ENCODE data around the gene MSH2. TPM values are rescaled to one million over a fixed set of nuclear protein-coding genes. Genes with fewer than 3 reads are reported as not detected.
"Not testable (repeated sequence)": the region's sequence is repeated elsewhere in the genome, so short reads cannot be mapped to it uniquely, and the experiment has no call there.

Gene MSH2
- total RNA-seq, 1 donor from 2014 or later, result 63.3 TPM

GRCh38 chr2:47360283-47360682 is 42.7 kb upstream of the MSH2 start:
- Mint-ChIP-seq H3K27ac (peak overlapping the region; percentile 19), H3K9me3 (ENCODE audit: low read depth) (no peaks in the 10 kb centered on the region), H3K4me3 (ENCODE audit: low read depth) (no peak overlapping the region)

DNA sequence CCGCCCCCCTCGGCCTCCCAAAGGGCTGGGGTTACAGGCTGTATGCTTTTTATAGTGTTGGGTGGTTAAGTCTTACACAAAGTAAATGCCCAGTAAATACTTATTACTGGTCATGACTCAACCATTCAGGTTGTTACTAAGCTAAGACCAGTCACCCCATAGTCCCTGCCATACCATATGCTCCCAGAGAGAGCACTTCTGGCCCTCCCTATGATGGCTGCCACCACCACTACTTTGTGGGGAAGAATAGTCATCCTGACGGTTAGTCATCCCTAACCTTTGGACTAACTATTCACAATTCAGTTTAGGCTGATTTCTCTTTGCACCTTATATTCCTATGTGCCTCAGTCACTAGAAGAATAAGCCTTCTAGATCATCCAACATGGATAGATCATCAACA is 42.0 kb upstream of the MSH2 start:
- H3K4me1 Mint-ChIP-seq (ENCODE audit: low read depth), result peaks cover 3% of the 10 kb centered on the region
- no peak overlapping the region for H3K4me3 Mint-ChIP-seq (ENCODE audit: low read depth)
- DNase-seq (ENCODE audit: low spot score, unreplicated experiment), result no peak
- H3K27ac Mint-ChIP-seq, result no peak overlapping the region
- no peaks in the 10 kb centered on the region for H3K36me3 Mint-ChIP-seq (ENCODE audit: insufficient read depth)
- H3K27me3 Mint-ChIP-seq, result no peaks in the 10 kb centered on the region
- TF ChIP-seq, protein P1, sequence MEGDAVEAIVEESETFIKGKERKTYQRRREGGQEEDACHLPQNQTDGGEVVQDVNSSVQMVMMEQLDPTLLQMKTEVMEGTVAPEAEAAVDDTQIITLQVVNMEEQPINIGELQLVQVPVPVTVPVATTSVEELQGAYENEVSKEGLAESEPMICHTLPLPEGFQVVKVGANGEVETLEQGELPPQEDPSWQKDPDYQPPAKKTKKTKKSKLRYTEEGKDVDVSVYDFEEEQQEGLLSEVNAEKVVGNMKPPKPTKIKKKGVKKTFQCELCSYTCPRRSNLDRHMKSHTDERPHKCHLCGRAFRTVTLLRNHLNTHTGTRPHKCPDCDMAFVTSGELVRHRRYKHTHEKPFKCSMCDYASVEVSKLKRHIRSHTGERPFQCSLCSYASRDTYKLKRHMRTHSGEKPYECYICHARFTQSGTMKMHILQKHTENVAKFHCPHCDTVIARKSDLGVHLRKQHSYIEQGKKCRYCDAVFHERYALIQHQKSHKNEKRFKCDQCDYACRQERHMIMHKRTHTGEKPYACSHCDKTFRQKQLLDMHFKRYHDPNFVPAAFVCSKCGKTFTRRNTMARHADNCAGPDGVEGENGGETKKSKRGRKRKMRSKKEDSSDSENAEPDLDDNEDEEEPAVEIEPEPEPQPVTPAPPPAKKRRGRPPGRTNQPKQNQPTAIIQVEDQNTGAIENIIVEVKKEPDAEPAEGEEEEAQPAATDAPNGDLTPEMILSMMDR (IDR thresholded peaks at IDR 0.05; ENCODE audit: unreplicated experiment), result no peak
- no peaks in the 10 kb centered on the region for H3K9me3 Mint-ChIP-seq (ENCODE audit: low read depth)

More at GRCh38 chr2:47360283-47360682, 42.7 kb upstream of the MSH2 start:
- TF ChIP-seq, protein P1 (IDR thresholded peaks at IDR 0.05; ENCODE audit: unreplicated experiment), result no peak
- Mint-ChIP-seq H3K27me3 (no peaks in the 10 kb centered on the region), H3K36me3 (ENCODE audit: insufficient read depth) (no peaks in the 10 kb centered on the region), H3K4me1 (ENCODE audit: low read depth) (peaks cover 3% of the 10 kb centered on the region)
- DNase-seq (ENCODE audit: low spot score, unreplicated experiment), result no peak

DNA sequence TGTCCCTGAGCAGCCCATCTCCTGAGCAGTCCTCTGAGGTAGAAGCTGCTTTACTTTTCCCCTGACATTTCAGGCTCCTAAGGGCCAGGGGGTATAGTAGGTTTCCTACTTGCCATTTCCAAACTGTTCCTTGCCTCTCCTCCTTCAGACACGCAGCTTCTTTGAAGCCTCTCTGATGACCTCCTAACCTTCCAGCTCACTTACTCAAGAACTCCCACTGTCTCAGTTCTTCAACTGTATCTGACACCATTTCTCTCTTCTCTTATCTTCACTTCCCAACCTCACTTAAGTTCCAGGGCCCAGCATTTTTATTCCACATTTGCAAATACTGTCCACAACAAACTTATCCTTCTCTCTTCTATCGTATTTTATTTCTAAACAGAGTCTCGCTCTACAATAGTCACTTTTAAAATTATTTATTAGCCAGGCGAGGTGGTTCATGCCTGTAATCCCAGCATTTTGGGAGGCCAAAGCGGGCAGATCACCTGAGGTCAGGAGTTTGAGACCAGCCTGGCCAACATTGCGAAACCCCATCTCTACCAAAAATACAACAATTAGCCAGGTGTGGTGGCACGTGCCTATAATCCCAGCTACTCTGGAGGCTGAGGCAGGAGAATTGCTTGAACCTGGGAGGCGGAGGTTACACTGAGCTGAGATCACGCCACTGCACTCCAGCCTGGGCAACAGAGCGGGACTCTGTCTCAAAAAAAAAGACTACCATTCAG is 41.3 kb upstream of the MSH2 start:
- not testable (repeated sequence) for H3K27me3 Mint-ChIP-seq; H3K4me1 Mint-ChIP-seq (ENCODE audit: low read depth); H3K9me3 Mint-ChIP-seq (ENCODE audit: low read depth); H3K36me3 Mint-ChIP-seq (ENCODE audit: insufficient read depth); H3K27ac Mint-ChIP-seq; DNase-seq (ENCODE audit: low spot score, unreplicated experiment); H3K4me3 Mint-ChIP-seq (ENCODE audit: low read depth)

DNA sequence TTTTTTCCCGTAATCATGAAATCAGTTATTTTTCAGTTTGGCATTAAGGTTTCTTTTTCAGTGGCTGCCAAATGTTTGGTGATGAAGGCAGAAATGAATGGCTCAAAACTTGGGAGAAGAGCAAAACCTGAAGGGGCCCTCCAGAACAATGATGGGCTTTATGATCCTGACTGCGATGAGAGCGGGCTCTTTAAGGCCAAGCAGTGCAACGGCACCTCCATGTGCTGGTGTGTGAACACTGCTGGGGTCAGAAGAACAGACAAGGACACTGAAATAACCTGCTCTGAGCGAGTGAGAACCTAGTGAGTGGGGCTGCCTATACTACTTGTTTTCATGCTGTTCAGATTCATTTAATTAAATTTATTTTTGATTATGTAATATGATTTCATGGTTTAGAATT is 29.2 kb upstream of the MSH2 start:
- TF ChIP-seq, protein P1 (IDR thresholded peaks at IDR 0.05; ENCODE audit: unreplicated experiment), result peak; percentile 36
- Mint-ChIP-seq H3K27me3 (no peaks in the 10 kb centered on the region), H3K4me3 (ENCODE audit: low read depth) (peak overlapping the region; percentile 52), H3K4me1 (ENCODE audit: low read depth) (peaks cover 24% of the 10 kb centered on the region), H3K27ac (peak overlapping the region; percentile 81), H3K36me3 (ENCODE audit: insufficient read depth) (peaks cover 39% of the 10 kb centered on the region), H3K9me3 (ENCODE audit: low read depth) (peaks cover 1% of the 10 kb centered on the region)
- DNase-seq (ENCODE audit: low spot score, unreplicated experiment), result no peak

- Mint-ChIP-seq H3K9me3 (ENCODE audit: low read depth) (no peaks in the 10 kb centered on the region), H3K27ac (no peak overlapping the region), H3K27me3 (no peaks in the 10 kb centered on the region), H3K36me3 (ENCODE audit: insufficient read depth) (peaks cover 47% of the 10 kb centered on the region), H3K4me3 (ENCODE audit: low read depth) (no peak overlapping the region), H3K4me1 (ENCODE audit: low read depth) (peaks cover 23% of the 10 kb centered on the region)
- TF ChIP-seq, protein P1 (IDR thresholded peaks at IDR 0.05; ENCODE audit: unreplicated experiment), result no peak
- DNase-seq (ENCODE audit: low spot score, unreplicated experiment), result no peak
These were observed 27.6 kb upstream of the MSH2 start for GRCh38 chr2:47375307-47375706.

DNA sequence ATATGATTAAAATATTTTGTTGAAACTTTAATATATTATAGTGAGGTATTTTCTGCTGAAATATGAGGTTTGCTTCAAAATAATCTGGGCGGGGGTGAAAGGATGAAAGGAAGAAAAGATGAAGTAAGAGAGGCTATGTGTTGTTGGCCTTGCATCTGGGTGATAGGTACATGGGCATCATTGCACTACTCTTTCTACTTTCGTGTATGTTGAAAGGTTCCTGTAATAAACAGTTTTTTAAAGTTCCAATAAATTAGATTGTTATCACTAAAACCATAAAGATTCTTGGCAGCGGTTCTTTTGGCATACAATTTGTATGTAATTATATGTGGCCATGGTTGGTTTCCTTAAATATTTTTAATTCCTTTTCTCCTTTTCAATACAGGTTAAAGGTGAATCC is 23.6 kb upstream of the MSH2 start:
- no peaks in the 10 kb centered on the region for H3K27me3 Mint-ChIP-seq
- no peaks in the 10 kb centered on the region for H3K9me3 Mint-ChIP-seq (ENCODE audit: low read depth)
- peaks cover 56% of the 10 kb centered on the region for H3K36me3 Mint-ChIP-seq (ENCODE audit: insufficient read depth)
- no peak overlapping the region for H3K4me3 Mint-ChIP-seq (ENCODE audit: low read depth)
- DNase-seq (ENCODE audit: low spot score, unreplicated experiment), result no peak
- H3K4me1 Mint-ChIP-seq (ENCODE audit: low read depth), result no peaks in the 10 kb centered on the region
- H3K27ac Mint-ChIP-seq, result no peak overlapping the region
- TF ChIP-seq, protein P1 (IDR thresholded peaks at IDR 0.05; ENCODE audit: unreplicated experiment), result no peak
